HL-60 (cell line): Measurements from ENCODE around the gene TSHZ3.

Experiments
- DNase-seq, 2 experiments: peaks; one replicate each; pipeline ENCODE4 v3.0.0-alpha.2; 2010 to 2020; ENCODE audit warnings: low read depth in 1 of 2, low spot score in 1 of 2
- H3K27ac ChIP-seq: fragments of 250-450 bp; sonication (Bioruptor Pico); replicated peaks from 2 replicates; pipeline ENCODE4 v1.5.1; 2020; ENCODE audit warnings: mild to moderate bottlenecking, moderate library complexity
- H3K27me3 ChIP-seq: fragments of 250-450 bp; sonication (Bioruptor Pico); 2 replicates; pipeline ENCODE4 v1.5.1; 2021; ENCODE audit warnings: mild to moderate bottlenecking, moderate library complexity; ENCODE audit not compliant: insufficient read depth, poor library complexity, severe bottlenecking
- H3K4me3 ChIP-seq: replicated peaks from 2 replicates; pipeline ENCODE4 v1.5.1; 2011; ENCODE audit warnings: mild to moderate bottlenecking, control low read depth, low read length; ENCODE audit not compliant: insufficient read depth
- CTCF ChIP-seq: IDR thresholded peaks from one replicate; pipeline ENCODE4 v1.5.1; 2011; ENCODE audit warnings: low read length, control low read depth, inconsistent platforms; ENCODE audit not compliant: insufficient read depth
- GABPA ChIP-seq: IDR thresholded peaks from 2 replicates; pipeline ENCODE4 v1.6.1; 2012; ENCODE audit warnings: low read depth
- POLR2AphosphoS5 ChIP-seq: IDR thresholded peaks from 2 replicates; pipeline ENCODE4 v1.6.1; 2012; ENCODE audit warnings: low read depth
- REST ChIP-seq: IDR thresholded peaks from 2 replicates; pipeline ENCODE4 v1.6.1; 2012; ENCODE audit warnings: low read depth; ENCODE audit not compliant: insufficient replicate concordance
- SPI1 ChIP-seq: IDR thresholded peaks from 2 replicates; pipeline ENCODE4 v1.6.1; 2012; ENCODE audit warnings: low read depth, mild to moderate bottlenecking, borderline replicate concordance

Gene TSHZ3

GRCh38 chr19:31314156-31314555 is 35.1 kb downstream of the TSHZ3 start:
- DNase-seq, result no peak
- H3K27me3 ChIP-seq, result no peaks in the 10 kb centered on the region
- no peak for TF ChIP-seq CTCF
- TF ChIP-seq GABPA, result no peak
- no peak for TF ChIP-seq POLR2AphosphoS5
- TF ChIP-seq REST, result no peak
- TF ChIP-seq SPI1, result no peak
- H3K27ac ChIP-seq, result no peak overlapping the region
- no peak overlapping the region for H3K4me3 ChIP-seq

GRCh38 chr19:31313291-31314030 is 35.8 kb downstream of the TSHZ3 start:
- no peak for DNase-seq
- Histone ChIP-seq H3K4me3 (no peak overlapping the region), H3K27ac (peak overlapping the region; percentile 55; the same call in 1 of the 2 replicates), H3K27me3 (no peaks in the 10 kb centered on the region)
- TF ChIP-seq REST (no peak), SPI1 (no peak), POLR2AphosphoS5 (no peak), CTCF (no peak), GABPA (no peak)

GRCh38 chr19:31312677-31313244 is 36.5 kb downstream of the TSHZ3 start:
- TF ChIP-seq POLR2AphosphoS5, result no peak
- TF ChIP-seq SPI1, result no peak
- TF ChIP-seq GABPA, result no peak
- TF ChIP-seq REST, result no peak
- no peak for TF ChIP-seq CTCF
- Histone ChIP-seq H3K27ac (peak overlapping the region; percentile 55), H3K27me3 (no peaks in the 10 kb centered on the region), H3K4me3 (no peak overlapping the region)
- no peak for DNase-seq
